HepG2 (cell line): ENCODE results near the gene ALCAM. TPM values are rescaled to one million over a fixed set of nuclear protein-coding genes. Genes with fewer than 3 reads are reported as not detected.

ENCODE experiments used
- HIVEP1 ChIP-seq: sonication (generic); formaldehyde crosslinking; IDR thresholded peaks from 2 replicates; pipeline ENCODE4 v1.4.0; 2020; ENCODE audit warnings: mild to moderate bottlenecking, missing genetic modification reagents
- HNF4G ChIP-seq, 2 experiments: sonication (generic) in 1 of 2; formaldehyde crosslinking in 1 of 2; IDR thresholded peaks; 2 replicates each; pipeline versions ENCODE4 v1.4.0 to v1.6.1; 2011 to 2020; ENCODE audit warnings: borderline replicate concordance in 2 of 2, low read depth in 2 of 2, mild to moderate bottlenecking in 2 of 2, low read length in 1 of 2, missing genetic modification reagents in 1 of 2, moderate library complexity in 1 of 2
- IRX3 ChIP-seq: sonication (generic); formaldehyde crosslinking; IDR thresholded peaks from 2 replicates; pipeline ENCODE4 v1.8.1; 2023; ENCODE audit warnings: mild to moderate bottlenecking, low read depth, missing genetic modification reagents, borderline replicate concordance
- JARID2 ChIP-seq: sonication (generic); formaldehyde crosslinking; IDR thresholded peaks from 2 replicates; pipeline ENCODE4 v1.8.1; 2023; ENCODE audit warnings: missing genetic modification reagents, inconsistent platforms; ENCODE audit not compliant: insufficient replicate concordance
- NR1H2 ChIP-seq: sonication (generic); formaldehyde crosslinking; IDR thresholded peaks from 2 replicates; pipeline ENCODE4 v1.8.1; 2022; ENCODE audit warnings: low read depth, missing genetic modification reagents, borderline replicate concordance
- PITX1 ChIP-seq: sonication (generic); formaldehyde crosslinking; IDR thresholded peaks from 2 replicates; pipeline ENCODE4 v1.5.1; 2020; ENCODE audit warnings: mild to moderate bottlenecking, missing genetic modification reagents
- SMARCC2 ChIP-seq: fragments of 450-650 bp; IDR thresholded peaks from 2 replicates; pipeline ENCODE4 v1.6.1; 2017; ENCODE audit warnings: antibody characterized with exemption, mild to moderate bottlenecking
- STAT5B ChIP-seq: sonication (generic); formaldehyde crosslinking; IDR thresholded peaks from 2 replicates; pipeline ENCODE4 v1.4.0; 2020; ENCODE audit warnings: missing genetic modification reagents
- ZBTB14 ChIP-seq: sonication (generic); formaldehyde crosslinking; IDR thresholded peaks from 2 replicates; pipeline ENCODE4 v1.4.0; 2020; ENCODE audit warnings: missing genetic modification reagents
- ZBTB2 ChIP-seq: sonication (generic); formaldehyde crosslinking; IDR thresholded peaks from 2 replicates; pipeline ENCODE4 v1.8.0; 2022; ENCODE audit warnings: low read depth, missing genetic modification reagents
- ZBTB33 ChIP-seq: sonication (generic); formaldehyde crosslinking; IDR thresholded peaks from 2 replicates; pipeline ENCODE4 v1.4.0; 2020; ENCODE audit warnings: missing genetic modification reagents
- ZNF446 ChIP-seq: sonication (generic); formaldehyde crosslinking; IDR thresholded peaks from 2 replicates; pipeline ENCODE4 v1.5.0; 2020; ENCODE audit warnings: mild to moderate bottlenecking, missing genetic modification reagents
- ZNF773 ChIP-seq: sonication (generic); formaldehyde crosslinking; IDR thresholded peaks from 2 replicates; pipeline ENCODE4 v1.4.0; 2020; ENCODE audit warnings: missing genetic modification reagents, borderline replicate concordance
- polyA plus RNA-seq, 8 experiments: library from polyadenylated mRNA; depleted of rRNA in 3 of 8; stranded (reverse) in 7 of 8; unstranded in 1 of 8; fragments of >200 nt; fragmentation: Illumina TruSeq in 4 of 8; extraction: Trizol in 4 of 8; gene quantifications; 2 replicates each; pipeline versions ENCODE4 v1.2.1 to v1.2.3, GENCODE V29; 2011 to 2016; ENCODE audit warnings: low read depth in 4 of 8, missing spikeins in 1 of 8, mixed read lengths in 1 of 8; ENCODE audit not compliant: insufficient read depth in 1 of 8
- total RNA-seq, 5 experiments: library from RNA; depleted of rRNA; stranded (reverse); fragments of >200 nt; fragmentation: Illumina TruSeq; extraction: Trizol; gene quantifications; 2 replicates each; pipeline ENCODE4 v1.2.3, GENCODE V29; 2016; ENCODE audit warnings: low read depth in 1 of 5
- TF ChIP-seq, protein P1 (sequence below): IDR thresholded peaks from 2 replicates; pipeline ENCODE4 v1.6.1; 2016; ENCODE audit warnings: low read depth
- TF ChIP-seq, protein P2 (sequence below): conservative IDR thresholded peaks from 2 replicates; pipeline ENCODE4 v1.6.1; 2018; ENCODE audit warnings: missing genetic modification reagents
- TF ChIP-seq, protein P3 (sequence below): sonication (generic); formaldehyde crosslinking; IDR thresholded peaks from 2 replicates; pipeline ENCODE4 v1.8.0; 2022; ENCODE audit warnings: mild to moderate bottlenecking, missing genetic modification reagents
- TF ChIP-seq, protein P4 (sequence below): sonication (generic); formaldehyde crosslinking; IDR thresholded peaks from 2 replicates; pipeline ENCODE4 v1.4.0; 2020; ENCODE audit warnings: missing genetic modification reagents, borderline replicate concordance

Gene ALCAM
- total and polyA plus RNA-seq, 2 of the 13 experiments (the other 11 are each of a cell fraction or from before 2014, with no cell fraction given): 26.0 to 33.1 TPM

- TF ChIP-seq ZNF773 (CRISPR knock-in tag) (peak; percentile 55; the same call in 1 of the 2 replicates), HIVEP1 (0 out of 2 replicates have a peak, but pooled peaks have one; percentile 32), NR1H2 (no peak), JARID2 (CRISPR knock-in tag) (no peak), ZBTB33 (CRISPR knock-in tag) (0 out of 2 replicates have a peak, but pooled peaks have one; percentile 26), STAT5B (CRISPR knock-in tag) (no peak), SMARCC2 (no peak), ZBTB14 (CRISPR knock-in tag) (peak; percentile 65), HNF4G (IDR thresholded peaks at IDR 0.05; ENCODE audit: borderline replicate concordance, low read depth, low read length) (no peak), HNF4G (CRISPR knock-in tag; IDR thresholded peaks at IDR 0.05; ENCODE audit: borderline replicate concordance, low read depth) (no peak), ZBTB2 (CRISPR knock-in tag) (0 out of 2 replicates have a peak, but pooled peaks have one; percentile 38), PITX1 (CRISPR knock-in tag) (peak; percentile 76), ZNF446 (CRISPR knock-in tag) (no peak), IRX3 (peak; percentile 69; the same call in 1 of the 2 replicates)
- TF ChIP-seq, protein P1, sequence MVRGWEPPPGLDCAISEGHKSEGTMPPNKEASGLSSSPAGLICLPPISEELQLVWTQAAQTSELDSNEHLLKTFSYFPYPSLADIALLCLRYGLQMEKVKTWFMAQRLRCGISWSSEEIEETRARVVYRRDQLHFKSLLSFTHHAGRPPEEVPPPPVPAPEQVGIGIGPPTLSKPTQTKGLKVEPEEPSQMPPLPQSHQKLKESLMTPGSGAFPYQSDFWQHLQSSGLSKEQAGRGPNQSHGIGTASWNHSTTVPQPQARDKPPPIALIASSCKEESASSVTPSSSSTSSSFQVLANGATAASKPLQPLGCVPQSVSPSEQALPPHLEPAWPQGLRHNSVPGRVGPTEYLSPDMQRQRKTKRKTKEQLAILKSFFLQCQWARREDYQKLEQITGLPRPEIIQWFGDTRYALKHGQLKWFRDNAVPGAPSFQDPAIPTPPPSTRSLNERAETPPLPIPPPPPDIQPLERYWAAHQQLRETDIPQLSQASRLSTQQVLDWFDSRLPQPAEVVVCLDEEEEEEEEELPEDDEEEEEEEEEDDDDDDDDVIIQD (CRISPR knock-in tag): no peak
- TF ChIP-seq, protein P2, sequence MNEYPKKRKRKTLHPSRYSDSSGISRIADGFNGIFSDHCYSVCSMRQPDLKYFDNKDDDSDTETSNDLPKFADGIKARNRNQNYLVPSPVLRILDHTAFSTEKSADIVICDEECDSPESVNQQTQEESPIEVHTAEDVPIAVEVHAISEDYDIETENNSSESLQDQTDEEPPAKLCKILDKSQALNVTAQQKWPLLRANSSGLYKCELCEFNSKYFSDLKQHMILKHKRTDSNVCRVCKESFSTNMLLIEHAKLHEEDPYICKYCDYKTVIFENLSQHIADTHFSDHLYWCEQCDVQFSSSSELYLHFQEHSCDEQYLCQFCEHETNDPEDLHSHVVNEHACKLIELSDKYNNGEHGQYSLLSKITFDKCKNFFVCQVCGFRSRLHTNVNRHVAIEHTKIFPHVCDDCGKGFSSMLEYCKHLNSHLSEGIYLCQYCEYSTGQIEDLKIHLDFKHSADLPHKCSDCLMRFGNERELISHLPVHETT (CRISPR knock-in tag): no peak
- TF ChIP-seq, protein P3, sequence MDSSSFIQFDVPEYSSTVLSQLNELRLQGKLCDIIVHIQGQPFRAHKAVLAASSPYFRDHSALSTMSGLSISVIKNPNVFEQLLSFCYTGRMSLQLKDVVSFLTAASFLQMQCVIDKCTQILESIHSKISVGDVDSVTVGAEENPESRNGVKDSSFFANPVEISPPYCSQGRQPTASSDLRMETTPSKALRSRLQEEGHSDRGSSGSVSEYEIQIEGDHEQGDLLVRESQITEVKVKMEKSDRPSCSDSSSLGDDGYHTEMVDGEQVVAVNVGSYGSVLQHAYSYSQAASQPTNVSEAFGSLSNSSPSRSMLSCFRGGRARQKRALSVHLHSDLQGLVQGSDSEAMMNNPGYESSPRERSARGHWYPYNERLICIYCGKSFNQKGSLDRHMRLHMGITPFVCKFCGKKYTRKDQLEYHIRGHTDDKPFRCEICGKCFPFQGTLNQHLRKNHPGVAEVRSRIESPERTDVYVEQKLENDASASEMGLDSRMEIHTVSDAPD (CRISPR knock-in tag): 0 out of 2 replicates have a peak, but pooled peaks have one; percentile 64
- TF ChIP-seq, protein P4, sequence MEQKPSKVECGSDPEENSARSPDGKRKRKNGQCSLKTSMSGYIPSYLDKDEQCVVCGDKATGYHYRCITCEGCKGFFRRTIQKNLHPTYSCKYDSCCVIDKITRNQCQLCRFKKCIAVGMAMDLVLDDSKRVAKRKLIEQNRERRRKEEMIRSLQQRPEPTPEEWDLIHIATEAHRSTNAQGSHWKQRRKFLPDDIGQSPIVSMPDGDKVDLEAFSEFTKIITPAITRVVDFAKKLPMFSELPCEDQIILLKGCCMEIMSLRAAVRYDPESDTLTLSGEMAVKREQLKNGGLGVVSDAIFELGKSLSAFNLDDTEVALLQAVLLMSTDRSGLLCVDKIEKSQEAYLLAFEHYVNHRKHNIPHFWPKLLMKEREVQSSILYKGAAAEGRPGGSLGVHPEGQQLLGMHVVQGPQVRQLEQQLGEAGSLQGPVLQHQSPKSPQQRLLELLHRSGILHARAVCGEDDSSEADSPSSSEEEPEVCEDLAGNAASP (CRISPR knock-in tag): no peak
Measured at GRCh38 chr3:105366326-105367062, at the start of gene ALCAM (continued).
